Ureter (tissue), 1 donor: ENCODE results near the gene LAMTOR4. TPM values are rescaled to one million over a fixed set of nuclear protein-coding genes. Genes with fewer than 3 reads are reported as not detected.
A peak's percentile ranks its signal among the peaks of the same experiment; 100 is the strongest.

Experiments used
- DNase-seq: peaks from one replicate; pipeline ENCODE4 v3.0.0-alpha.2; 2020; ENCODE audit warnings: low spot score
- total RNA-seq: library from RNA; stranded (reverse); gene quantifications from one replicate; pipeline ENCODE4 v1.2.4, GENCODE V29; 2023
- donor health status: DM: yes; HTN: yes; CAD: no.

LAMTOR4 gene
- total RNA-seq = 108 TPM

GRCh38 chr7:100148559-100149328, at the start of gene LAMTOR4:
LAMTOR4 (plus strand) TSS chr7:100148918; CDS start chr7:100148973, 55 bp downstream.
- DNase-seq = peak; percentile 99

- no peak for DNase-seq
Observed at GRCh38 chr7:100099452-100099851, 49.3 kb upstream of the LAMTOR4 start.

- DNase-seq = peak; percentile 96
Observed at GRCh38 chr7:100100420-100101015, 48.2 kb upstream of the LAMTOR4 start.

GRCh38 chr7:100101016-100101862, 47.5 kb upstream of the LAMTOR4 start, which contains the start of the genes AP4M1 and MCM7:
AP4M1 (plus strand) TSS chr7:100101643; CDS start chr7:100101715, 72 bp downstream.
MCM7 (minus strand) TSS chr7:100101397; CDS start chr7:100101294, 103 bp downstream.
- DNase-seq = peak; percentile 99

GRCh38 chr7:100102950-100103840, 45.5 kb upstream of the LAMTOR4 start:
- no peak for DNase-seq

GRCh38 chr7:100105534-100105933, 43.2 kb upstream of the LAMTOR4 start:
- no peak for DNase-seq

- no peak for DNase-seq
Observed at GRCh38 chr7:100106633-100107032, 42.1 kb upstream of the LAMTOR4 start.

GRCh38 chr7:100107125-100107737, 41.5 kb upstream of the LAMTOR4 start:
- DNase-seq = no peak

- no peak for DNase-seq
Observed at GRCh38 chr7:100107890-100108289, 40.8 kb upstream of the LAMTOR4 start.

- DNase-seq = no peak
Observed at GRCh38 chr7:100109521-100110163, 39.1 kb upstream of the LAMTOR4 start.

GRCh38 chr7:100111156-100111555, 37.6 kb upstream of the LAMTOR4 start:
- no peak for DNase-seq

- DNase-seq = no peak
Observed at GRCh38 chr7:100111914-100112313, 36.8 kb upstream of the LAMTOR4 start.

GRCh38 chr7:100115026-100115425, 33.7 kb upstream of the LAMTOR4 start:
- DNase-seq = no peak

GRCh38 chr7:100118388-100119071, 30.2 kb upstream of the LAMTOR4 start:
- DNase-seq = no peak

- DNase-seq = peak; percentile 96
Observed at GRCh38 chr7:100119072-100119969, 29.4 kb upstream of the LAMTOR4 start, which contains the start of the genes CNPY4 and TAF6. CNPY4 (plus strand) TSS chr7:100119634; CDS start chr7:100119745, 111 bp downstream. TAF6 (minus strand) TSS chr7:100119358; CDS start chr7:100114209, 5,149 bp downstream.

GRCh38 chr7:100119970-100120732, 28.6 kb upstream of the LAMTOR4 start:
- DNase-seq = peak; percentile 71

GRCh38 chr7:100120733-100121036, 28.0 kb upstream of the LAMTOR4 start:
- no peak for DNase-seq

GRCh38 chr7:100122067-100122466, 26.7 kb upstream of the LAMTOR4 start:
- no peak for DNase-seq
